ENCODE data around the gene HES3.

The HES3 gene

GRCh38 chr1:6272452-6272851 lies 28.5 kb downstream of the HES3 start:
- TF ChIP-seq, protein P1, sequence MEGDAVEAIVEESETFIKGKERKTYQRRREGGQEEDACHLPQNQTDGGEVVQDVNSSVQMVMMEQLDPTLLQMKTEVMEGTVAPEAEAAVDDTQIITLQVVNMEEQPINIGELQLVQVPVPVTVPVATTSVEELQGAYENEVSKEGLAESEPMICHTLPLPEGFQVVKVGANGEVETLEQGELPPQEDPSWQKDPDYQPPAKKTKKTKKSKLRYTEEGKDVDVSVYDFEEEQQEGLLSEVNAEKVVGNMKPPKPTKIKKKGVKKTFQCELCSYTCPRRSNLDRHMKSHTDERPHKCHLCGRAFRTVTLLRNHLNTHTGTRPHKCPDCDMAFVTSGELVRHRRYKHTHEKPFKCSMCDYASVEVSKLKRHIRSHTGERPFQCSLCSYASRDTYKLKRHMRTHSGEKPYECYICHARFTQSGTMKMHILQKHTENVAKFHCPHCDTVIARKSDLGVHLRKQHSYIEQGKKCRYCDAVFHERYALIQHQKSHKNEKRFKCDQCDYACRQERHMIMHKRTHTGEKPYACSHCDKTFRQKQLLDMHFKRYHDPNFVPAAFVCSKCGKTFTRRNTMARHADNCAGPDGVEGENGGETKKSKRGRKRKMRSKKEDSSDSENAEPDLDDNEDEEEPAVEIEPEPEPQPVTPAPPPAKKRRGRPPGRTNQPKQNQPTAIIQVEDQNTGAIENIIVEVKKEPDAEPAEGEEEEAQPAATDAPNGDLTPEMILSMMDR (IDR thresholded peaks at IDR 0.05; ENCODE audit: low read depth, low read length): no peak

DNA sequence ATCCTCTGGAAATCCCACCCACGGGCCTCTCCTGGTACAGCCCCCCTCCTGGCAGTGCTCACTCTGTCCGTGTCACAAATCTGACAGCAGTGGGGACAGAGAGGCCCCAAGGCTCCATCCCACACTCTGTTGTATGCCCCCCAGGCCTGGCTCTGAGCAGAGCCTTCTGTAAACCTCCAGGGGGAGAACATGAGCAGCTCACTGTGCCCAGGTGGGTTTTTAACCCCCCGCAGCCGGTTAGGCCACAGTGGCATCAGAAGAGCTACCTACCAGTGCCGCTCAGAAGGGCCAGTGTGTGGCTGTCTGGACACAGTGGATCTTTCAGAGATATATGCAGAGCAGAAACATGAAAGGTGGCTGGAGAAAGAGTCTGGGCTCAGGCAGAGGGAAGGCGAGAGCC lies 28.9 kb downstream of the HES3 start:
- H3K4me3 ChIP-seq (ENCODE audit: low read depth, low read length): no peak overlapping the region
- TF ChIP-seq, protein P1 (IDR thresholded peaks at IDR 0.05; ENCODE audit: low read depth, low read length): no peak

More at GRCh38 chr1:6272452-6272851, 28.5 kb downstream of the HES3 start:
- no peak overlapping the region for H3K4me3 ChIP-seq (ENCODE audit: low read depth, low read length)

- TF ChIP-seq, protein P1 (IDR thresholded peaks at IDR 0.05; ENCODE audit: low read depth, low read length): no peak
- no peak overlapping the region for H3K4me3 ChIP-seq (ENCODE audit: low read depth, low read length)
Observed at GRCh38 chr1:6273380-6273891, 29.5 kb downstream of the HES3 start.

GRCh38 chr1:6274102-6274501 lies 30.1 kb downstream of the HES3 start:
- TF ChIP-seq, protein P1 (IDR thresholded peaks at IDR 0.05; ENCODE audit: low read depth, low read length): no peak
- no peak overlapping the region for H3K4me3 ChIP-seq (ENCODE audit: low read depth, low read length)

- TF ChIP-seq, protein P1 (IDR thresholded peaks at IDR 0.05; ENCODE audit: low read depth, low read length): no peak
- H3K4me3 ChIP-seq (ENCODE audit: low read depth, low read length): no peak overlapping the region
Observed at GRCh38 chr1:6274622-6275139, 30.7 kb downstream of the HES3 start.

GRCh38 chr1:6275826-6276782 lies 32.1 kb downstream of the HES3 start:
- no peak overlapping the region for H3K4me3 ChIP-seq (ENCODE audit: low read depth, low read length)
- TF ChIP-seq, protein P1 (IDR thresholded peaks at IDR 0.05; ENCODE audit: low read depth, low read length): no peak

All from WI38 (cell line).